Heart right ventricle (tissue), 16 donors: ENCODE data around the gene GRID1. TPM values are rescaled to one million over a fixed set of nuclear protein-coding genes. Genes with fewer than 3 reads are reported as not detected.

Experiments used
- ATAC-seq, 8 donors: fragments of 200-7000 bp; cut with Tn5 transposase; one replicate each; pipeline ENCODE4 v1.9.1; 2020; ENCODE audit warnings: mild to moderate bottlenecking in 8 of 8, moderate library complexity in 8 of 8, moderate number of reproducible peaks in 1 of 8
- DNase-seq, 2 donors: peaks; one replicate each; pipeline ENCODE4 v3.0.0-alpha.2; 2020
- H3K27ac ChIP-seq, 10 donors: fragments of 200-600 bp; sonication (generic) in 2 of 10; one replicate each; pipeline versions ENCODE4 v1.5.0 to v1.8.0; 2020 to 2022; ENCODE audit warnings: mild to moderate bottlenecking in 3 of 10
- H3K27me3 ChIP-seq, 7 donors: fragments of 200-600 bp; one replicate each; pipeline ENCODE4 v1.8.0; 2021 to 2022; ENCODE audit warnings: mild to moderate bottlenecking in 2 of 7
- H3K36me3 ChIP-seq, 9 donors: fragments of 200-600 bp; sonication (generic) in 1 of 9; one replicate each; pipeline versions ENCODE4 v1.5.0 to v1.8.0; 2020 to 2022; ENCODE audit warnings: mild to moderate bottlenecking in 2 of 9
- H3K4me1 ChIP-seq, 9 donors: fragments of 200-600 bp; sonication (generic) in 1 of 9; one replicate each; pipeline versions ENCODE4 v1.5.0 to v1.8.0; 2020 to 2022; ENCODE audit warnings: mild to moderate bottlenecking in 4 of 9
- H3K4me3 ChIP-seq, 10 donors: fragments of 200-600 bp; sonication (generic) in 2 of 10; one replicate each; pipeline versions ENCODE4 v1.5.0 to v1.8.0; 2020 to 2022; ENCODE audit warnings: mild to moderate bottlenecking in 7 of 10, moderate library complexity in 2 of 10
- H3K9me3 ChIP-seq, 11 donors: fragments of 200-600 bp in 10 of 11; sonication (generic) in 2 of 11; one replicate each; pipeline versions ENCODE4 v1.5.0 to v1.8.0; 2013 to 2022; ENCODE audit warnings: mild to moderate bottlenecking in 2 of 11, control low read depth in 1 of 11, moderate library complexity in 1 of 11
- WGBS, 2 donors: extraction: QIAGEN DNeasy Blood & Tissue Kit; methylation state at CpG; one replicate each; pipeline ENCODE4 v1.1.7; 2013; ENCODE audit warnings: inconsistent platforms in 1 of 2; 5-methylcytosine and 5-hydroxymethylcytosine counted together
- intact Hi-C, 10 donors: fragments of 100-400 bp; cut with DNase I; formaldehyde crosslinking; loops; one replicate each; pipeline versions ENCODE4 v1.11.1 to v1.14.2; 2022
- microRNA-seq, 2 donors: library from miRNA; unstranded; fragments of <30 nt; microRNA quantifications; one replicate each; pipeline ENCODE4 v1.2.0, GENCODE V29; 2021
- polyA plus RNA-seq, 2 donors: library from polyadenylated mRNA; stranded (reverse); fragments of 200-250 nt; gene quantifications; one replicate each; pipeline ENCODE4 v1.2.3, GENCODE V29; 2013
- total RNA-seq, 10 donors: library from RNA; stranded (reverse); fragmentation: NEBNext Ultra II Directional in 3 of 10; extraction: Animal tissue kit (Norgen Biotek cat#: 25700) in 3 of 10; gene quantifications; one replicate each; pipeline versions ENCODE4 v1.2.1 to v1.2.4, GENCODE V29; 2021 to 2023
- TF ChIP-seq, protein P1 (sequence below), 9 donors: fragments of 200-600 bp; sonication (generic) in 2 of 9; IDR thresholded peaks; one replicate each; pipeline versions ENCODE4 v1.5.0 to v1.8.0; 2021 to 2022; ENCODE audit warnings: antibody characterized with exemption in 9 of 9, mild to moderate bottlenecking in 5 of 9, moderate library complexity in 1 of 9
- donor health status: Arrhythmogenic right ventricular cardiomyopathy.
- donor health status: ischemic (EF 13 %, LVEDD 7.1; RV severe dilation, severe dysfunction).
- donor health status: healthy with polysubstance abuse.
- donor health status: DM: no; HTN: yes; CAD: no.
- donor health status: DM: no; HTN: no; CAD: no.
- donor health status: ischemic (EF 25% LVEDD 6.9; RV normal size, moderate dysfunction).
- donor health status: ischemic (EF 25% LVEDD 5.7; RV mildly dilated, moderate dysfunction).
- donor health status: healthy.
- donor health status: DM: yes; HTN: yes; CAD: no.
- donor health status: Ischemic cardiomyopathy.
- donor health status: ischemic (EF 35%, LVEDD 5.7; RV mildly dilated, moderate dysfunction).
- donor health status: nonischemic (EF 11% LVEDD 7.7; RV severe dilation, severe dysfunction).
- donor health status: DM: yes; HTN: yes; CAD: no.
- donor health status: PGD.
- donor health status: ischemic (EF 29% LVEDD 5.4; RV normal size, mild dysfunction).
- donor health status: nonischemic (EF 23%, LVEDD 6.1; RV moderate dilation, normal function).

GRID1 gene
- total and polyA plus RNA-seq, 12 donors: 0.44 to 3.4 (median 1.5) TPM

DNA sequence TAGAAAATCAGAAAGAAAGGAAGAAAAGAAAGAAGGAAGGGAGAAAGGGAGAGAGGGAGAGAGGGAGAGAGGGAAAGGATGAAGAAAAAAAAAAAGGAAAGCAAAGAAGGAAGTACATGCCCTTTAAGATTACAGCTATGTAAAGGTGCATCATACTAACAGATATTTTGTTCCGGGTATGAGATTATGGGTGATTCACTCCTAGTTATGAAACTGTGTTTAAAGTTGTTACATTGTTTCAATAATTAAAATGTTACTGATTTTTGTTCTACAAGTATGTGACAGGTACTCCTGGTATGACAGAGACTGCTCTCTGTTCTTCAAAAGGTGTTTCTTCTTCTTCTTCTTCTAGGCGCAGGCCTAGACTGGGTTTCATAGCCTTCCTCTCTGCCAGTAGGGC lies 808.9 kb downstream of the GRID1 start:
- no peak for ATAC-seq
- WGBS, 2 donors: 90 to 94% methylated on average over 2 of the region's 2 CpGs

DNA sequence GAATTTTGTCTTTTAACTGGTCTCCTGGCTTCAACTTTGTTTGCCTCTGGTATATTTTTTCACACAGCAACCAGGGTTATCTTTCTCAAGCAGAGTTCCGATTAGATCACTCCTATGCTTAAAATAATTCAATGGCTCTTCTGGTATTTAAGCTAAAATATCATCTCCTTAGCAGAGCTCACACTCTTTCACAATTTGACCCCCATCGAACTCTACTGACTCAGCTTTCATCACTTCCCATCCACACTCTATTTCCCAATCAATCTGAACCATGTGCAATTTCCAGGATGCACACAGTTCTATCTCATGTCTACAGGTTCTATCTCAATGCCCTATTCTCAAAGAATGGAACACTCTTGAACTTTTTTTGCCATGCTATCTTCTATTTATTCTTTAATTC lies 809.5 kb downstream of the GRID1 start:
- WGBS, 2 donors: 10 to 23% methylated on average over 2 of the region's 2 CpGs
- DNase-seq (no peak), ATAC-seq (peak in 1 of 8 donors; percentile 61)
- no peaks in the 10 kb centered on the region for H3K36me3 ChIP-seq
- H3K27me3 ChIP-seq: no peaks in the 10 kb centered on the region
- no peak overlapping the region for H3K27ac ChIP-seq
- TF ChIP-seq, protein P1, sequence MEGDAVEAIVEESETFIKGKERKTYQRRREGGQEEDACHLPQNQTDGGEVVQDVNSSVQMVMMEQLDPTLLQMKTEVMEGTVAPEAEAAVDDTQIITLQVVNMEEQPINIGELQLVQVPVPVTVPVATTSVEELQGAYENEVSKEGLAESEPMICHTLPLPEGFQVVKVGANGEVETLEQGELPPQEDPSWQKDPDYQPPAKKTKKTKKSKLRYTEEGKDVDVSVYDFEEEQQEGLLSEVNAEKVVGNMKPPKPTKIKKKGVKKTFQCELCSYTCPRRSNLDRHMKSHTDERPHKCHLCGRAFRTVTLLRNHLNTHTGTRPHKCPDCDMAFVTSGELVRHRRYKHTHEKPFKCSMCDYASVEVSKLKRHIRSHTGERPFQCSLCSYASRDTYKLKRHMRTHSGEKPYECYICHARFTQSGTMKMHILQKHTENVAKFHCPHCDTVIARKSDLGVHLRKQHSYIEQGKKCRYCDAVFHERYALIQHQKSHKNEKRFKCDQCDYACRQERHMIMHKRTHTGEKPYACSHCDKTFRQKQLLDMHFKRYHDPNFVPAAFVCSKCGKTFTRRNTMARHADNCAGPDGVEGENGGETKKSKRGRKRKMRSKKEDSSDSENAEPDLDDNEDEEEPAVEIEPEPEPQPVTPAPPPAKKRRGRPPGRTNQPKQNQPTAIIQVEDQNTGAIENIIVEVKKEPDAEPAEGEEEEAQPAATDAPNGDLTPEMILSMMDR (IDR thresholded peaks at IDR 0.05): no peak
- H3K9me3 ChIP-seq: no peaks in the 10 kb centered on the region
- intact Hi-C loops: loop anchor here in 1 of 10 donors (10.0 kb wide), 1 partner anchor 818 kb away; no protein-coding TSS in a partner anchor
- no peak overlapping the region for H3K4me3 ChIP-seq
- H3K4me1 ChIP-seq: no peaks in the 10 kb centered on the region

More for the DNA sequence above, 808.9 kb downstream of the GRID1 start:
- Histone ChIP-seq H3K4me1 (no peaks in the 10 kb centered on the region), H3K4me3 (no peak overlapping the region), H3K36me3 (no peaks in the 10 kb centered on the region), H3K27ac (no peak overlapping the region), H3K27me3 (peaks cover 0 to under 1% (median 0%) of the 10 kb centered on the region in 7 donors), H3K9me3 (no peaks in the 10 kb centered on the region)
- intact Hi-C loops: loop anchor here in 1 of 10 donors (10.0 kb wide), 1 partner anchor 817 kb away; no protein-coding TSS in a partner anchor
- TF ChIP-seq, protein P1 (IDR thresholded peaks at IDR 0.05): no peak
- DNase-seq: no peak

Small RNA genes within 50 kb of the gene (microRNA-seq; reads per million reads assigned to microRNA genes)
- 1.2 to 5.1 reads per million in 2 donors for gene MIR346

Other genes with a start within 250 kb of the GRID1 start
- 10 to 100 TPM; 18.5 to 29.5 (median 25.1) TPM for gene WAPL, start 155.0 kb upstream of the GRID1 start, total RNA-seq
- gene WAPL, start 155.0 kb upstream of the GRID1 start, polyA plus RNA-seq: 10 to 100 TPM; 10.0 to 10.8 TPM